Measurements from ENCODE around the gene CCND3.

GRCh38 chr6:41960028-41960427, 18.4 kb upstream of the CCND3 start:
- TF ChIP-seq CTCF (conservative IDR thresholded peaks at IDR 0.05; ENCODE audit: low read depth in 2 of 2) (no peak), POLR2AphosphoS5 (IDR thresholded peaks at IDR 0.05; ENCODE audit: low read depth) (no peak)
